H54 (cell line): ENCODE data around the gene SLC25A13.
"Not testable (repeated sequence)": the region's sequence is repeated elsewhere in the genome, so short reads cannot be mapped to it uniquely, and the experiment has no call there.

ENCODE experiments used
- DNase-seq: peaks from one replicate; pipeline ENCODE4 v3.0.0; 2011; ENCODE audit warnings: low spot score, mixed read lengths; ENCODE audit not compliant: insufficient read length
- FAIRE-seq: peaks from 3 replicates; lab custom pipeline; 2011; peaks lifted over from hg19 to GRCh38; lab: Jason Lieb, UNC
- POLR2A ChIP-seq: IDR thresholded peaks from 2 replicates; pipeline ENCODE4 v1.6.1; 2011; ENCODE audit warnings: low read depth, mild to moderate bottlenecking, low read length

Gene SLC25A13

GRCh38 chr7:96183163-96183670 lies 138.7 kb downstream of the SLC25A13 start:
- no peak for TF ChIP-seq POLR2A
- no peak for DNase-seq
- no peak for FAIRE-seq

- DNase-seq (no peak), FAIRE-seq (no peak)
- TF ChIP-seq POLR2A = no peak
Observed at GRCh38 chr7:96182424-96183158, 139.3 kb downstream of the SLC25A13 start.

GRCh38 chr7:96181174-96181573 lies 140.7 kb downstream of the SLC25A13 start:
- DNase-seq (no peak), FAIRE-seq (no peak)
- no peak for TF ChIP-seq POLR2A

GRCh38 chr7:96179837-96180236 lies 142.1 kb downstream of the SLC25A13 start:
- DNase-seq (no peak), FAIRE-seq (no peak)
- no peak for TF ChIP-seq POLR2A

- DNase-seq (no peak), FAIRE-seq (no peak)
- no peak for TF ChIP-seq POLR2A
Observed at GRCh38 chr7:96179341-96179740, 142.6 kb downstream of the SLC25A13 start.

GRCh38 chr7:96178581-96178980 lies 143.3 kb downstream of the SLC25A13 start:
- DNase-seq (no peak), FAIRE-seq (no peak)
- TF ChIP-seq POLR2A = no peak

- no peak for TF ChIP-seq POLR2A
- no peak for DNase-seq
- no peak for FAIRE-seq
Observed at GRCh38 chr7:96177353-96177752, 144.5 kb downstream of the SLC25A13 start.

- TF ChIP-seq POLR2A = no peak
- FAIRE-seq = no peak
- no peak for DNase-seq
Observed at GRCh38 chr7:96174812-96175211, 147.1 kb downstream of the SLC25A13 start.

- DNase-seq (no peak), FAIRE-seq (no peak)
- TF ChIP-seq POLR2A = no peak
Observed at GRCh38 chr7:96173781-96174180, 148.1 kb downstream of the SLC25A13 start.

- DNase-seq (no peak), FAIRE-seq (no peak)
- no peak for TF ChIP-seq POLR2A
Observed at GRCh38 chr7:96169439-96169838, 152.5 kb downstream of the SLC25A13 start.

GRCh38 chr7:96167424-96167823 lies 154.5 kb downstream of the SLC25A13 start:
- FAIRE-seq (no peak), DNase-seq (no peak)
- no peak for TF ChIP-seq POLR2A

- DNase-seq = no peak
- FAIRE-seq = no peak
- TF ChIP-seq POLR2A = no peak
Observed at GRCh38 chr7:96161897-96162296, 160.0 kb downstream of the SLC25A13 start.

GRCh38 chr7:96157856-96158255 lies 164.0 kb downstream of the SLC25A13 start:
- TF ChIP-seq POLR2A = no peak
- no peak for DNase-seq
- no peak for FAIRE-seq

- peak; percentile 29 for DNase-seq
- FAIRE-seq = not testable (repeated sequence)
Observed at GRCh38 chr7:96154506-96154905, 167.4 kb downstream of the SLC25A13 start.

- FAIRE-seq = no peak
- no peak for TF ChIP-seq POLR2A
- no peak for DNase-seq
Observed at GRCh38 chr7:96152706-96153105, 169.2 kb downstream of the SLC25A13 start.

GRCh38 chr7:96151889-96152288 lies 170.0 kb downstream of the SLC25A13 start:
- no peak for TF ChIP-seq POLR2A
- no peak for DNase-seq
- no peak for FAIRE-seq
